HCT116 (cell line): ENCODE measurements around the gene KLF2. TPM values are rescaled to one million over a fixed set of nuclear protein-coding genes. Genes with fewer than 3 reads are reported as not detected.

ENCODE experiments used
- ATAC-seq: fragments of 200-7000 bp; cut with Tn5 transposase; 2 replicates; pipeline ENCODE4 v1.9.1; 2020; ENCODE audit warnings: mild to moderate bottlenecking, moderate library complexity
- BruUV-seq: library from RNA; stranded (reverse); fragments of 400-500 nt; replicated peaks from 2 replicates; lab custom pipeline; 2021; lab: Mats Ljungman, UMichigan
- CTCF ChIA-PET: fragments of 300-600 bp; sonication (Branson Sonifier 250); formaldehyde crosslinking; loops from one replicate; lab custom pipeline; 2021; ENCODE audit warnings: antibody characterized with exemption; lab: Charles Lee
- POLR2A ChIA-PET: fragments of 300-600, 350-600 bp; sonication (Branson Sonifier 250); formaldehyde crosslinking; loops from one replicate; lab custom pipeline; 2021; ENCODE audit warnings: antibody characterized with exemption; lab: Charles Lee
- RAD21 ChIA-PET, 2 experiments: fragments of 300-600 bp; sonication (Branson Sonifier 250); formaldehyde crosslinking; loops; one replicate each; lab custom pipeline; 2023; ENCODE audit warnings: low total read pairs in 2 of 2; ENCODE audit not compliant: uncharacterized antibody in 2 of 2, unreplicated experiment in 2 of 2, low non-redundant PET in 1 of 2; lab: Charles Lee
- DNase-seq: peaks from one replicate; pipeline ENCODE4 v3.0.0-alpha.2; 2010; ENCODE audit warnings: low read depth, low spot score
- H2AFZ ChIP-seq: fragments of 200-600 bp; shearing (Covaris generic), sonication (generic); 2 replicates; pipeline ENCODE4 v1.6.1; 2017; ENCODE audit warnings: low read depth, mixed run types, mixed read lengths, antibody characterized with exemption, low read length; ENCODE audit not compliant: poor library complexity, severe bottlenecking
- H3K27ac ChIP-seq: 2 replicates; pipeline ENCODE4 v1.5.1; 2012; ENCODE audit warnings: low read depth, low read length
- H3K27me3 ChIP-seq: fragments of 200-600 bp; sonication (generic); 2 replicates; pipeline ENCODE4 v1.6.1; 2016; ENCODE audit warnings: mixed run types, low read length, mixed read lengths; ENCODE audit not compliant: insufficient read depth
- H3K36me3 ChIP-seq, 2 experiments: fragments of 200-500 bp in 1 of 2; fragments of 200-600 bp in 1 of 2; sonication (Bioruptor generic) in 1 of 2; sonication (generic) in 1 of 2; 2 replicates each; pipeline versions ENCODE4 v1.5.1 to v1.6.1; 2014 to 2016; ENCODE audit warnings: low read length in 2 of 2, inconsistent platforms in 1 of 2, mixed read lengths in 1 of 2, mixed run types in 1 of 2; ENCODE audit not compliant: insufficient read depth in 2 of 2, control insufficient read depth in 1 of 2
- H3K4me1 ChIP-seq, 2 experiments: fragments of 200-600 bp in 1 of 2; sonication (generic) in 1 of 2; 2 replicates each; pipeline versions ENCODE4 v1.5.1 to v1.6.1; 2012 to 2017; ENCODE audit warnings: low read length in 2 of 2, inconsistent platforms in 1 of 2, mild to moderate bottlenecking in 1 of 2, mixed read lengths in 1 of 2, mixed run types in 1 of 2, moderate library complexity in 1 of 2; ENCODE audit not compliant: insufficient read depth in 2 of 2, control insufficient read depth in 1 of 2
- H3K4me2 ChIP-seq: fragments of 200-600 bp; sonication (generic); 2 replicates; pipeline ENCODE4 v1.6.1; 2017; ENCODE audit warnings: mixed run types, low read length, mixed read lengths
- H3K4me3 ChIP-seq, 2 experiments: fragments of 200-600 bp in 1 of 2; sonication (generic) in 1 of 2; replicated peaks in 1 of 2; 2 replicates each; pipeline ENCODE4 v1.5.1; 2011 to 2016; ENCODE audit warnings: low read length in 2 of 2, control low read depth in 1 of 2, low read depth in 1 of 2, mild to moderate bottlenecking in 1 of 2, mixed read lengths in 1 of 2, mixed run types in 1 of 2
- H3K79me2 ChIP-seq: fragments of 200-600 bp; sonication (generic); 2 replicates; pipeline ENCODE4 v1.6.1; 2017; ENCODE audit warnings: mild to moderate bottlenecking, mixed run types, low read length, moderate library complexity, mixed read lengths; ENCODE audit not compliant: insufficient read depth
- H3K9ac ChIP-seq: fragments of 200-600 bp; sonication (generic); 2 replicates; pipeline ENCODE4 v1.6.1; 2016; ENCODE audit warnings: low read length, mixed read lengths
- H3K9me2 ChIP-seq: fragments of 200-600 bp; sonication (generic), shearing (Covaris generic); 2 replicates; pipeline ENCODE4 v1.6.1; 2017; ENCODE audit warnings: mixed run types, mild to moderate bottlenecking, moderate library complexity; ENCODE audit not compliant: insufficient read depth
- H3K9me3 ChIP-seq, 2 experiments: fragments of 200-500 bp in 1 of 2; fragments of 200-600 bp in 1 of 2; sonication (Bioruptor generic) in 1 of 2; sonication (generic) in 1 of 2; 2 replicates each; pipeline ENCODE4 v1.6.1; 2014 to 2017; ENCODE audit warnings: low read length in 2 of 2, mixed read lengths in 2 of 2, inconsistent platforms in 1 of 2, low read depth in 1 of 2, mild to moderate bottlenecking in 1 of 2, mixed run types in 1 of 2, moderate library complexity in 1 of 2; ENCODE audit not compliant: control insufficient read depth in 1 of 2, insufficient read depth in 1 of 2
- H4K20me1 ChIP-seq: fragments of 200-600 bp; sonication (generic), shearing (Covaris generic); 2 replicates; pipeline ENCODE4 v1.6.1; 2017; ENCODE audit warnings: mixed run types, mild to moderate bottlenecking, moderate library complexity; ENCODE audit not compliant: insufficient read depth
- ATF3 ChIP-seq: IDR thresholded peaks from 2 replicates; pipeline ENCODE4 v1.6.1; 2012
- CBX3 ChIP-seq: IDR thresholded peaks from 2 replicates; pipeline ENCODE4 v1.6.1; 2012; ENCODE audit warnings: low read depth
- CEBPB ChIP-seq: IDR thresholded peaks from 2 replicates; pipeline ENCODE4 v1.6.1; 2012; ENCODE audit warnings: low read depth
- CTCF ChIP-seq, 3 experiments: fragments of 200-600 bp in 1 of 3; sonication (generic) in 1 of 3; IDR thresholded peaks in 2 of 3; conservative IDR thresholded peaks in 1 of 3; 2 replicates each; pipeline ENCODE4 v1.5.1; 2012 to 2017; ENCODE audit warnings: low read depth in 2 of 3, low read length in 2 of 3, antibody characterized with exemption in 1 of 3, borderline replicate concordance in 1 of 3, control low read depth in 1 of 3, mild to moderate bottlenecking in 1 of 3, mixed read lengths in 1 of 3, mixed run types in 1 of 3, moderate library complexity in 1 of 3; ENCODE audit not compliant: insufficient read depth in 1 of 3
- ELF1 ChIP-seq: IDR thresholded peaks from 2 replicates; pipeline ENCODE4 v1.6.1; 2012; ENCODE audit warnings: low read depth, borderline replicate concordance
- FOSL1 ChIP-seq: IDR thresholded peaks from 2 replicates; pipeline ENCODE4 v1.6.1; 2012; ENCODE audit warnings: low read depth
- JUND ChIP-seq: IDR thresholded peaks from 2 replicates; pipeline ENCODE4 v1.6.1; 2012
- MAX ChIP-seq: IDR thresholded peaks from 2 replicates; pipeline ENCODE4 v1.6.1; 2012
- REST ChIP-seq: IDR thresholded peaks from 2 replicates; pipeline ENCODE4 v1.6.1; 2012; ENCODE audit warnings: low read depth
- SIN3A ChIP-seq: IDR thresholded peaks from 2 replicates; pipeline ENCODE4 v1.6.1; 2012; ENCODE audit warnings: low read depth
- SRF ChIP-seq: IDR thresholded peaks from 2 replicates; pipeline ENCODE4 v1.6.1; 2012; ENCODE audit warnings: low read depth
- TCF7L2 ChIP-seq: IDR thresholded peaks from 2 replicates; pipeline ENCODE4 v1.7.0; 2011; ENCODE audit warnings: borderline replicate concordance, inconsistent platforms; ENCODE audit not compliant: insufficient read depth, insufficient read length; ENCODE audit errors: extremely low read depth
- YY1 ChIP-seq: IDR thresholded peaks from 2 replicates; pipeline ENCODE4 v1.6.1; 2011; ENCODE audit warnings: low read length, low read depth, moderate library complexity, mild to moderate bottlenecking; ENCODE audit not compliant: insufficient replicate concordance; ENCODE audit errors: extremely low read depth
- ZBTB33 ChIP-seq: IDR thresholded peaks from 2 replicates; pipeline ENCODE4 v1.6.1; 2011; ENCODE audit warnings: mild to moderate bottlenecking, low read length, moderate library complexity; ENCODE audit not compliant: insufficient replicate concordance; ENCODE audit errors: extremely low read depth
- ZNF274 ChIP-seq: fragments of 200-500 bp; sonication (Bioruptor generic); IDR thresholded peaks from 2 replicates; pipeline ENCODE4 v1.6.1; 2014; ENCODE audit warnings: mild to moderate bottlenecking, low read depth, low read length, inconsistent platforms
- intact Hi-C: fragments of 100-400 bp; cut with micrococcal nuclease; formaldehyde crosslinking; loops from 2 replicates; pipeline ENCODE4 v1.10.0; 2022
- total RNA-seq: library from RNA; stranded (reverse); gene quantifications from one replicate; pipeline ENCODE4 v1.2.1, GENCODE V29; 2021; ENCODE audit not compliant: unreplicated experiment

Gene KLF2
- total RNA-seq, 1 experiment from 2014 or later, result 39.4 TPM

GRCh38 chr19:16293118-16294091 lies 31.2 kb upstream of the KLF2 start (continued):
- TF ChIP-seq SIN3A (no peak), ZNF274 (no peak)

- ChIA-PET POLR2A (interaction anchor here (0.7 kb wide), 3 partner anchors 29 to 373 kb away, joined by 3 to 4 read pairs (median 3); partner anchors contain the start of gene KLF2), CTCF (no interaction called here)
- TF ChIP-seq ATF3, result no peak
- TF ChIP-seq CEBPB, result no peak
- no peak for TF ChIP-seq ZNF274
- TF ChIP-seq ZBTB33, result no peak
- TF ChIP-seq YY1, result no peak
- TF ChIP-seq REST, result no peak
- TF ChIP-seq JUND, result no peak
- TF ChIP-seq CBX3, result no peak
- TF ChIP-seq MAX, result no peak
- TF ChIP-seq ELF1, result no peak
- TF ChIP-seq CTCF (IDR thresholded peaks at IDR 0.05 in 2 of 3, conservative IDR thresholded peaks at IDR 0.05 in 1 of 3; ENCODE audit: borderline replicate concordance in 1 of 3, insufficient read depth in 1 of 3, low read depth in 2 of 3, low read length in 2 of 3), result no peak
- no peak for TF ChIP-seq SIN3A
- no peak for TF ChIP-seq TCF7L2
- TF ChIP-seq SRF, result no peak
- TF ChIP-seq FOSL1, result no peak
Observed at GRCh38 chr19:16295057-16295456, 29.6 kb upstream of the KLF2 start.

More at GRCh38 chr19:16295057-16295456, 29.6 kb upstream of the KLF2 start:
- no peaks in the 10 kb centered on the region for H3K36me3 ChIP-seq
- H4K20me1 ChIP-seq, result no peaks in the 10 kb centered on the region
- H2AFZ ChIP-seq, result no peak overlapping the region
- no peak overlapping the region for H3K4me3 ChIP-seq
- H3K27ac ChIP-seq, result no peak overlapping the region
- ATAC-seq, result no peak
- intact Hi-C loops, result no loop called here
- no peaks in the 10 kb centered on the region for H3K9me3 ChIP-seq
- H3K27me3 ChIP-seq, result no peaks in the 10 kb centered on the region
- RAD21 ChIA-PET, result no interaction called here
- H3K4me1 ChIP-seq, result peaks cover 21 to 33% of the 10 kb centered on the region in 2 experiments
- BruUV-seq, result no TSS peak
- H3K79me2 ChIP-seq, result no peaks in the 10 kb centered on the region
- no peak overlapping the region for H3K9ac ChIP-seq
- H3K9me2 ChIP-seq, result no peaks in the 10 kb centered on the region
- no peak for DNase-seq
- no peak overlapping the region for H3K4me2 ChIP-seq
